Measurements from ENCODE around the gene CRIM1. TPM values are rescaled to one million over a fixed set of nuclear protein-coding genes. Genes with fewer than 3 reads are reported as not detected.

The CRIM1 gene
- total RNA-seq, 1 experiment from 2014 or later: 27.6 TPM

DNA sequence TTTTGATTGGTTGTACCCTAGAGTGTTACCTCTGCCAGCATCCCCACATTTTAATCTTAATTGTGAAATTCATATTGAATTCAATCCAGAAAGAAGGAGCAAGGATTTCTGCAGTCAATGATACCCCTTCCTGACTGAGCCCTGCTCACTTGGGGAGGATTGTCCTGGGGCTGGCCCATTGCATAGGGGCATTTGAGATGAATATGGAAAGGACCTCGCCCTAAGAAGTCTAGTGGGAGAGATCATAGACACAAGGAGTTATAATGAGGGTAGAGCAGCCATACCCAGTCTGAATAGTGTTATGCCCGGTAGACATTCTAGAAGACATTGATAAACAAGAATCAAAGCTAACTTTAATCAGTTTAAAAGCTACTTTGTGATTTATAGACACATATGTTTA is 53.8 kb downstream of the CRIM1 start:
- Histone ChIP-seq H4K20me1 (ENCODE audit: control insufficient read depth, insufficient read depth, insufficient read length) (no peaks in the 10 kb centered on the region), H2BK15ac (ENCODE audit: low read depth, low read length) (no peak overlapping the region), H3K18ac (ENCODE audit: insufficient read length, low read depth, low read length) (no peak overlapping the region), H2BK5ac (ENCODE audit: insufficient read length, low read length) (no peak overlapping the region), H3K9me3 (ENCODE audit: control insufficient read depth, low read depth, low read length) (no peaks in the 10 kb centered on the region), H2AK5ac (ENCODE audit: insufficient read length, low read length) (no peak overlapping the region), H3K79me1 (ENCODE audit: insufficient read depth, low read depth, low read length, poor library complexity, severe bottlenecking) (no peaks in the 10 kb centered on the region), H3K27ac (ENCODE audit: insufficient read length, low read depth, low read length) (no peak overlapping the region), H4K8ac (replicated peaks; ENCODE audit: insufficient read length, low read depth, low read length) (no peak overlapping the region), H3K4me2 (ENCODE audit: insufficient read depth, insufficient read length, low read length) (no peak overlapping the region), H3K14ac (ENCODE audit: insufficient read depth, low read length) (no peak overlapping the region), H3K27me3 (ENCODE audit: insufficient read depth, low read length) (no peaks in the 10 kb centered on the region), H4K5ac (ENCODE audit: insufficient read length, low read depth, low read length) (no peak overlapping the region), H3K4me1 (ENCODE audit: insufficient read depth, low read length) (peaks cover 20% of the 10 kb centered on the region), H3K56ac (ENCODE audit: insufficient read length, low read depth, low read length) (no peak overlapping the region), H2BK12ac (ENCODE audit: insufficient read length, low read depth, low read length) (no peak overlapping the region), H3K9ac (ENCODE audit: extremely low read depth, insufficient read length, low read length) (no peak overlapping the region), H2BK120ac (ENCODE audit: low read depth, low read length, poor library complexity, severe bottlenecking) (no peak overlapping the region), H3T11ph (ENCODE audit: low read length) (no peak overlapping the region), H3K4ac (ENCODE audit: low read depth, low read length) (no peak overlapping the region), H3K23ac (ENCODE audit: insufficient read length, low read depth, low read length) (no peak overlapping the region), H3K23me2 (ENCODE audit: insufficient read length, low read depth, low read length, poor library complexity, severe bottlenecking) (no peaks in the 10 kb centered on the region), H2BK20ac (ENCODE audit: low read depth, low read length, poor library complexity, severe bottlenecking) (no peak overlapping the region), H4K91ac (ENCODE audit: insufficient read length, low read depth, low read length) (no peak overlapping the region), H2AFZ (ENCODE audit: low read length) (no peak overlapping the region), H3K79me2 (ENCODE audit: insufficient read depth, low read length) (no peaks in the 10 kb centered on the region; the same call in 1 of the 2 replicates)
- WGBS (ENCODE audit: extremely low coverage, insufficient read length, low lambda C conversion rate): no CpG with 5 or more reads among the region's 2 CpGs
- no peaks in the 10 kb centered on the region for H3K36me3 Mint-ChIP-seq (ENCODE audit: insufficient read depth in 1 of 3, low read depth in 3 of 3)
- no peak for DNase-seq
- H3K27ac Mint-ChIP-seq: peak overlapping the region in 2 of 3 experiments; percentile 32 to 62; a peak in 2 of 7 replicates
- no peak overlapping the region for H3K4me3 Mint-ChIP-seq
- no peaks in the 10 kb centered on the region for H3K9me3 Mint-ChIP-seq
- TF ChIP-seq, protein P1, sequence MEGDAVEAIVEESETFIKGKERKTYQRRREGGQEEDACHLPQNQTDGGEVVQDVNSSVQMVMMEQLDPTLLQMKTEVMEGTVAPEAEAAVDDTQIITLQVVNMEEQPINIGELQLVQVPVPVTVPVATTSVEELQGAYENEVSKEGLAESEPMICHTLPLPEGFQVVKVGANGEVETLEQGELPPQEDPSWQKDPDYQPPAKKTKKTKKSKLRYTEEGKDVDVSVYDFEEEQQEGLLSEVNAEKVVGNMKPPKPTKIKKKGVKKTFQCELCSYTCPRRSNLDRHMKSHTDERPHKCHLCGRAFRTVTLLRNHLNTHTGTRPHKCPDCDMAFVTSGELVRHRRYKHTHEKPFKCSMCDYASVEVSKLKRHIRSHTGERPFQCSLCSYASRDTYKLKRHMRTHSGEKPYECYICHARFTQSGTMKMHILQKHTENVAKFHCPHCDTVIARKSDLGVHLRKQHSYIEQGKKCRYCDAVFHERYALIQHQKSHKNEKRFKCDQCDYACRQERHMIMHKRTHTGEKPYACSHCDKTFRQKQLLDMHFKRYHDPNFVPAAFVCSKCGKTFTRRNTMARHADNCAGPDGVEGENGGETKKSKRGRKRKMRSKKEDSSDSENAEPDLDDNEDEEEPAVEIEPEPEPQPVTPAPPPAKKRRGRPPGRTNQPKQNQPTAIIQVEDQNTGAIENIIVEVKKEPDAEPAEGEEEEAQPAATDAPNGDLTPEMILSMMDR (conservative IDR thresholded peaks at IDR 0.05): no peak
- H3K27me3 Mint-ChIP-seq (ENCODE audit: low read depth): no peaks in the 10 kb centered on the region
- peaks cover 47 to 58% of the 10 kb centered on the region in 2 experiments for H3K4me1 Mint-ChIP-seq
